ENCODE measurements around the gene ADAM19.

The ADAM19 gene

DNA sequence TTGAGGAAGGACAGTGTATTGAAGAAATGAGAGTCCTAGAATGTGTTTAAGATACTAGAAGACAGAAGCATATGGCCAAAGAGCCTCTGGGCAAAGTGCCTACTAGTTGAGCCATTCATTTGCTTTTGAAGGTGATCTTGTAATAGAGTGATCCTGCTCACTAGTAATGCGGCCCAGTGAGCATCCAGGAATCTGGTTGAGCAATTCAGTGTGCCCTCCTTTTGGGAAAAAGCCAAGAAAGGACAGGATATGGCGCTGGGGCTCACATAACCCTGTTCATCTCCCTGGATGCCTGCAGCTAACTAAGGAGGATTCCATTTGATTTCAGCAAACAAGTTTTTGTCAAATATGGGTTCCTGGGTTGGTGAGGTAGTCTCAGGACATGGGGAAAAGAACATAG lies 16.3 kb downstream of the ADAM19 start:
- Histone ChIP-seq H3K4me3 (ENCODE audit: low read length, poor library complexity, severe bottlenecking) (no peak overlapping the region), H3K27me3 (ENCODE audit: insufficient read depth, low read length, poor library complexity, severe bottlenecking) (no peaks in the 10 kb centered on the region), H3K9me2 (replicated peaks; ENCODE audit: low read depth, low read length) (no peaks in the 10 kb centered on the region), H3K79me2 (ENCODE audit: insufficient read depth, low read length) (no peaks in the 10 kb centered on the region), H2AFZ (ENCODE audit: low read length) (no peak overlapping the region), H4K20me1 (ENCODE audit: insufficient read depth, low read length, poor library complexity, severe bottlenecking) (no peaks in the 10 kb centered on the region), H3K9ac (ENCODE audit: low read depth, low read length, poor library complexity, severe bottlenecking) (no peak overlapping the region), H3F3A (ENCODE audit: low read depth) (no peaks in the 10 kb centered on the region), H3K4me2 (ENCODE audit: low read depth, low read length, poor library complexity, severe bottlenecking) (no peak overlapping the region), H3K4me1 (ENCODE audit: insufficient read depth, low read length, poor library complexity, severe bottlenecking) (peaks cover 7% of the 10 kb centered on the region), H3K9me3 (ENCODE audit: insufficient read depth, low read depth, low read length) (no peaks in the 10 kb centered on the region), H3K36me3 (ENCODE audit: insufficient read depth, low read length) (no peaks in the 10 kb centered on the region)
- no peak for TF ChIP-seq EZH2phosphoT487 (IDR thresholded peaks at IDR 0.05; ENCODE audit: borderline replicate concordance)
- TF ChIP-seq, protein P1, sequence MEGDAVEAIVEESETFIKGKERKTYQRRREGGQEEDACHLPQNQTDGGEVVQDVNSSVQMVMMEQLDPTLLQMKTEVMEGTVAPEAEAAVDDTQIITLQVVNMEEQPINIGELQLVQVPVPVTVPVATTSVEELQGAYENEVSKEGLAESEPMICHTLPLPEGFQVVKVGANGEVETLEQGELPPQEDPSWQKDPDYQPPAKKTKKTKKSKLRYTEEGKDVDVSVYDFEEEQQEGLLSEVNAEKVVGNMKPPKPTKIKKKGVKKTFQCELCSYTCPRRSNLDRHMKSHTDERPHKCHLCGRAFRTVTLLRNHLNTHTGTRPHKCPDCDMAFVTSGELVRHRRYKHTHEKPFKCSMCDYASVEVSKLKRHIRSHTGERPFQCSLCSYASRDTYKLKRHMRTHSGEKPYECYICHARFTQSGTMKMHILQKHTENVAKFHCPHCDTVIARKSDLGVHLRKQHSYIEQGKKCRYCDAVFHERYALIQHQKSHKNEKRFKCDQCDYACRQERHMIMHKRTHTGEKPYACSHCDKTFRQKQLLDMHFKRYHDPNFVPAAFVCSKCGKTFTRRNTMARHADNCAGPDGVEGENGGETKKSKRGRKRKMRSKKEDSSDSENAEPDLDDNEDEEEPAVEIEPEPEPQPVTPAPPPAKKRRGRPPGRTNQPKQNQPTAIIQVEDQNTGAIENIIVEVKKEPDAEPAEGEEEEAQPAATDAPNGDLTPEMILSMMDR (conservative IDR thresholded peaks at IDR 0.05; ENCODE audit: low read length) = no peak

DNA sequence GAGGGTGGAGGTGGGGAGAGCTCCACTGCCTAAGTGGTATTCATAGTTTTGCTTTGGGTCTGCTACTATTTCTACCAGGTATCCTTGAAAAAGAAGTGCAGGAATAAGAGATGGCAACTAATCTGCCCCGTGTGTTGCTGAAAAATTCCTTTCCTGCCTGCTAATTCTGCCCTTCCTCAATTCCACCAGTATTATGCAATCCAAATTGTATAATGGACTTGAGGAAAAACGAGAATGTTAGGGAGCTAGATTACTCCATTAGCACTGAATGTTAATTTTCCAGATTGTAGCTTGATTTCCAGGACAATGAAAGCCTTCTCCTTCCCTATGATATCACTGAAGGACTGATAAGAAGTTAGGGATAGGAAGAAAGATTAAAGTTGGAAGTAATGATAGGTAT lies 16.9 kb downstream of the ADAM19 start:
- H3K27me3 ChIP-seq (ENCODE audit: insufficient read depth, low read length, poor library complexity, severe bottlenecking) = no peaks in the 10 kb centered on the region
- H3K4me1 ChIP-seq (ENCODE audit: insufficient read depth, low read length, poor library complexity, severe bottlenecking) = peaks cover under 1% of the 10 kb centered on the region
- H3K9me2 ChIP-seq (replicated peaks; ENCODE audit: low read depth, low read length) = no peaks in the 10 kb centered on the region
- H3K36me3 ChIP-seq (ENCODE audit: insufficient read depth, low read length) = no peaks in the 10 kb centered on the region
- no peaks in the 10 kb centered on the region for H3K79me2 ChIP-seq (ENCODE audit: insufficient read depth, low read length)
- H3K9me3 ChIP-seq (ENCODE audit: insufficient read depth, low read depth, low read length) = no peaks in the 10 kb centered on the region
- H3K9ac ChIP-seq (ENCODE audit: low read depth, low read length, poor library complexity, severe bottlenecking) = no peak overlapping the region
- H3F3A ChIP-seq (ENCODE audit: low read depth) = no peaks in the 10 kb centered on the region
- H3K4me2 ChIP-seq (ENCODE audit: low read depth, low read length, poor library complexity, severe bottlenecking) = no peak overlapping the region
- no peak overlapping the region for H3K4me3 ChIP-seq (ENCODE audit: low read length, poor library complexity, severe bottlenecking)
- no peak overlapping the region for H2AFZ ChIP-seq (ENCODE audit: low read length)
- H4K20me1 ChIP-seq (ENCODE audit: insufficient read depth, low read length, poor library complexity, severe bottlenecking) = no peaks in the 10 kb centered on the region
- no peak for TF ChIP-seq EZH2phosphoT487 (IDR thresholded peaks at IDR 0.05; ENCODE audit: borderline replicate concordance)
- TF ChIP-seq, protein P1 (conservative IDR thresholded peaks at IDR 0.05; ENCODE audit: low read length) = no peak

DNA sequence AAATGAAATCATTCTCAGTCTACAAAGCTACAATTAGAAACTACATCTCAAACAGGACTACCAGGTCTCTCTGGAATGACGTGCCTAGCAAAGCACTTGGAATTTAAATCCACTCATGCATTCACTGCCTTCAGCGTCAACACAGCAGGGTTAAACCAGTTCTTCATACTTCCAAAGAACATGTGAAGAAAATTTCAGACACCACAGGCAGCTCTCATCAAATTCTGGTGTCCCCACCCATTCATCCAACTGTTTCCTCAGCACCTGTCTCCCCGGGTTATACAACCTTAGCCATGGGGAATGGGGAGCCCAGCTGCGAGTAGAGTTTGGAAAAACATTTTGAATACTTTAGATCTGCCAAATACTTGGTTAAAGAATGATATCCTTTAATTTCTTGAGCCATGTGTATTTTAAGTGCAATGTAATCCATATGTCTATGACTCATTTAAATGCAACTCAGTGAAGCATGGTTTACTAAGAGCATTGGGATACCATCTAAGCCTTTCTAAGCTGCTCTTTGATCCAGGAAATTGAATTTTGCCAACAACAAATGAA lies 17.5 kb downstream of the ADAM19 start:
- Histone ChIP-seq H3K9ac (ENCODE audit: low read depth, low read length, poor library complexity, severe bottlenecking) (no peak overlapping the region), H3K9me3 (ENCODE audit: insufficient read depth, low read depth, low read length) (no peaks in the 10 kb centered on the region), H3K4me2 (ENCODE audit: low read depth, low read length, poor library complexity, severe bottlenecking) (no peak overlapping the region), H4K20me1 (ENCODE audit: insufficient read depth, low read length, poor library complexity, severe bottlenecking) (no peaks in the 10 kb centered on the region), H3K4me1 (ENCODE audit: insufficient read depth, low read length, poor library complexity, severe bottlenecking) (no peaks in the 10 kb centered on the region), H3F3A (ENCODE audit: low read depth) (no peaks in the 10 kb centered on the region), H3K4me3 (ENCODE audit: low read length, poor library complexity, severe bottlenecking) (no peak overlapping the region), H3K27me3 (ENCODE audit: insufficient read depth, low read length, poor library complexity, severe bottlenecking) (no peaks in the 10 kb centered on the region), H3K36me3 (ENCODE audit: insufficient read depth, low read length) (no peaks in the 10 kb centered on the region), H3K79me2 (ENCODE audit: insufficient read depth, low read length) (no peaks in the 10 kb centered on the region), H2AFZ (ENCODE audit: low read length) (no peak overlapping the region), H3K9me2 (replicated peaks; ENCODE audit: low read depth, low read length) (no peaks in the 10 kb centered on the region)
- TF ChIP-seq EZH2phosphoT487 (IDR thresholded peaks at IDR 0.05; ENCODE audit: borderline replicate concordance) = no peak
- TF ChIP-seq, protein P1 (conservative IDR thresholded peaks at IDR 0.05; ENCODE audit: low read length) = no peak

All from Loucy (cell line).